Measurements from ENCODE around the gene SMAD3. TPM values are rescaled to one million over a fixed set of nuclear protein-coding genes. Genes with fewer than 3 reads are reported as not detected.
"Not testable (repeated sequence)": the region's sequence is repeated elsewhere in the genome, so short reads cannot be mapped to it uniquely, and the experiment has no call there.

Gene SMAD3
- total RNA-seq, 1 donor from 2014 or later: 61.6 TPM

DNA sequence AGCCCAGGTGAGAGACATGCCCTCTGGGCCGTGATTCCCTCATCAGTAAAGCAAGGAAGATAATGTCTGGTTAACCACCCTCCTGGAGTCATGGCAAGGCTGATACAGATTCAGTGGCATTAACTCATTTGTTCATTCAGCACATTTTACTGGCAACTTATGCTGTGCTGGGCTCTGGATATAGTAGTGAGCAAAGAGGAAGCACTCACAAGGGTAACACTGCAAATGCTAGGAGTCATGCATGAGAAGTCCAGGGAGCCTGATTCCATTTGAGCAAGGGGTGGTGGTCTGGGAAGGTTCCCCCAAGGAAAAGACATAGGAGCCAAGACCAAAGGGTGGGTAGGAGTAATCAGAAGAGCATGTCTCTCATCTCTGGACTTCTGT is 50.2 kb downstream of the SMAD3 start:
- Mint-ChIP-seq H3K9me3 (peaks cover 11% of the 10 kb centered on the region), H3K27me3 (no peaks in the 10 kb centered on the region), H3K36me3 (ENCODE audit: low read depth) (peaks cover 65% of the 10 kb centered on the region), H3K4me3 (peak overlapping the region; percentile 62), H3K27ac (peak overlapping the region; percentile 99), H3K4me1 (peaks cover 86% of the 10 kb centered on the region)
- DNase-seq: no peak
- intact Hi-C loops (cut with micrococcal nuclease): loop anchor here (1.0 to 5.0 kb wide), 3 partner anchors 9 to 48 kb away; partner anchors contain the start of gene SMAD3

DNA sequence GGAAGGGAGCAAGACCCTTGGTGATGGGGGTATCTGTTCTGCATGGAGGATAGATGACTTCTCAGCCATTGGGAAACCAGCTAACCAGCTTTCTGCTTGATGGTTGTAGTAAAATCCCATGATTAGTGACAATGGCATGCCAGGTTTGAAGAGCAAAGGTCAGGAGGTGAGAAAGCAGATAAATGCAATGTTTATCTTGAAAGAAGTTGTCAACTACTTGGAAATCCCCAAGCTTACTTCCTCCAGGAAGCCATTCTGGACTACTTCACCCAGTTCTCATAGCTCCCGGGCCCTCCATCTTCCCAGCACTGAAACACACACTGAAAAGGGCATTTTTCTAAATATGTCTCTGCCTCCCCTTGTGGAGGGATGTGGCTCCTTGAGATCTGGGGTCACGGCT is 51.3 kb downstream of the SMAD3 start:
- H3K27me3 Mint-ChIP-seq: no peaks in the 10 kb centered on the region
- H3K4me3 Mint-ChIP-seq: peak overlapping the region; percentile 57
- H3K36me3 Mint-ChIP-seq (ENCODE audit: low read depth): peaks cover 55% of the 10 kb centered on the region
- H3K4me1 Mint-ChIP-seq: peaks cover 87% of the 10 kb centered on the region
- intact Hi-C loops (cut with micrococcal nuclease): loop anchor here (5.0 kb wide), 1 partner anchor 49 kb away; the partner anchor contains the start of gene SMAD3
- peaks cover 7% of the 10 kb centered on the region for H3K9me3 Mint-ChIP-seq
- peak overlapping the region; percentile 99 for H3K27ac Mint-ChIP-seq
- DNase-seq: peak; percentile 72

DNA sequence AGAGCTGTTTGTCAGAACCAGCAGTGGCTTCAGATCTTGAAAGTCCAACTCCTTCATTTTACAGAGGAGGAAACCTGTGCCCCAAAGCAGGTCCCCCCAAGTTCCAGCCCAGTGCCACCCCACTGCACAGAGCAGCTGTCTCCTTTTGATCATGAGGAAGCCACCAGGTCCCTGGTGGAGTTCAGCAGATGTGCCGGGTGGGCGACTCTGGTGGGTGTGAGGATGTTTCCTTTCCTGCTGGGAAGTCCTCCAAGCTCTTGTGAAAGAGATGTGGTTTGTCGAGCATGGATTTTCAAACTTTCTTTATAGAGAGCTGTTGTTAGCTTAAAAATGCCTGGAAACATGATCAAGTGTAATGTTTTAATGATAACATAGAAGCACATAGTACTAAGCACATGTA is 52.0 kb downstream of the SMAD3 start:
- intact Hi-C loops (cut with micrococcal nuclease): loop anchor here (5.0 kb wide), 1 partner anchor 50 kb away; the partner anchor contains the start of gene SMAD3
- Mint-ChIP-seq H3K27me3 (no peaks in the 10 kb centered on the region), H3K9me3 (peaks cover 7% of the 10 kb centered on the region), H3K27ac (peak overlapping the region; percentile 99), H3K4me3 (peak overlapping the region; percentile 57), H3K4me1 (peaks cover 92% of the 10 kb centered on the region), H3K36me3 (ENCODE audit: low read depth) (peaks cover 54% of the 10 kb centered on the region)
- DNase-seq: peak; percentile 60

DNA sequence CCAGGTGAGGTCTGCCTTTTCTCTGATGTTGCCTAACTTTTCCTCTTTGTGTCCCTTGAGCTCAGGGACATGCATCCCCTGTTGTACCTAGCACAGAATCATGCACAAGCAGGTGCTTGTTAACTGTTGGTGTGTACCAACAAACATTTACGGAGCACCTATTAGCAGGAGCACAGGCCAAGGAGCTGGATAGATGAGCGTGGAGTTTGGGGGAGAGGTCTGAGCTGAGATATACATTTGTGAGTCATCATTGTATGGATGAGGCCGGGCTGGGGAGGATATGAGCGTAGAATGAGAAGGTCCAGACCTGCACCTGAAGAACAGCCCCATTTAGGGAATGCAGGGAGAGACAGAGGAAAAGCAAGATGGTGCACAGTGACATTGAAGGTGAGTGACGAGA is 53.4 kb downstream of the SMAD3 start:
- Mint-ChIP-seq H3K4me3 (peak overlapping the region; percentile 87), H3K4me1 (peaks cover 88% of the 10 kb centered on the region), H3K36me3 (ENCODE audit: low read depth) (peaks cover 45% of the 10 kb centered on the region), H3K27me3 (no peaks in the 10 kb centered on the region), H3K27ac (peak overlapping the region; percentile 99), H3K9me3 (peaks cover 7% of the 10 kb centered on the region)
- intact Hi-C loops (cut with micrococcal nuclease): loop anchor here (5.0 kb wide), 1 partner anchor 52 kb away; the partner anchor contains the start of gene SMAD3
- DNase-seq: no peak

DNA sequence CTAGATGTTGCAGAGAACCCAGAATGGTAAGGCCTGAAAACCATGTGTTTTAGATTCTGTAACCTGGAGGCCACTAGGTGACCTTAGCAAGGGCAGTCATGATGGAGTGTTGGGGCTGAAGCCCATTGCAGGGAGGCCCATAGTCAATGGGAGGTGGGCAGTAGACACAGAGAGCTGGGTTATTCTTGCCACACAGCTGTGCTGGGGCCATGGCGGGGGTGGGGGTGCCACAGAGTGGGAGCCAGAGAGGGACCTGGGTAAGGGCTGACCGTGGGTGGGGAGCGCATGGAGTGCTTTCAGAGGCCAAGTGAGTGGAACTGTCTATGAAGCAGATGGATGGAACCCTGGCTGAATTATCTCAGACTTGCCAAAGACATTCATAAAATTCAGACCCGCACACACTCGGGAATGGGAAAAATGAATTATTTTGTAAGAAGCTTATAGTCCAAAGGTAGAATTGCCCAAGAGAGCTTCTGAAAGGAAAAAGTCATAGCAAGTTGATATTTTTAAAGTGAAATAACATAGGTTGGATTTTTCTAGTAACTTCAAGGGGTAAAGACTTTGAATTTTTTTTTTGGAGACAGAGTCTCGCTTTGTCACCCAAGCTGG is 53.9 kb downstream of the SMAD3 start:
- Mint-ChIP-seq H3K27ac (peak overlapping the region; percentile 99), H3K4me3 (peak overlapping the region; percentile 87), H3K9me3 (peaks cover 7% of the 10 kb centered on the region), H3K4me1 (peaks cover 89% of the 10 kb centered on the region), H3K36me3 (ENCODE audit: low read depth) (peaks cover 43% of the 10 kb centered on the region), H3K27me3 (no peaks in the 10 kb centered on the region)
- DNase-seq: no peak
- intact Hi-C loops (cut with micrococcal nuclease): loop anchor here (5.0 kb wide), 1 partner anchor 52 kb away; the partner anchor contains the start of gene SMAD3

- H3K4me1 Mint-ChIP-seq: peaks cover 87% of the 10 kb centered on the region
- no peak for DNase-seq
- H3K27me3 Mint-ChIP-seq: no peaks in the 10 kb centered on the region
- intact Hi-C loops (cut with micrococcal nuclease): loop anchor here (2.0 kb wide), 2 partner anchors 15 to 29 kb away; no protein-coding TSS in a partner anchor
- H3K27ac Mint-ChIP-seq: peak overlapping the region; percentile 99
- H3K9me3 Mint-ChIP-seq: peaks cover 7% of the 10 kb centered on the region
- H3K4me3 Mint-ChIP-seq: peak overlapping the region; percentile 87
- H3K36me3 Mint-ChIP-seq (ENCODE audit: low read depth): peaks cover 40% of the 10 kb centered on the region
Measured at GRCh38 chr15:67120009-67120838, 54.8 kb downstream of the SMAD3 start.

DNA sequence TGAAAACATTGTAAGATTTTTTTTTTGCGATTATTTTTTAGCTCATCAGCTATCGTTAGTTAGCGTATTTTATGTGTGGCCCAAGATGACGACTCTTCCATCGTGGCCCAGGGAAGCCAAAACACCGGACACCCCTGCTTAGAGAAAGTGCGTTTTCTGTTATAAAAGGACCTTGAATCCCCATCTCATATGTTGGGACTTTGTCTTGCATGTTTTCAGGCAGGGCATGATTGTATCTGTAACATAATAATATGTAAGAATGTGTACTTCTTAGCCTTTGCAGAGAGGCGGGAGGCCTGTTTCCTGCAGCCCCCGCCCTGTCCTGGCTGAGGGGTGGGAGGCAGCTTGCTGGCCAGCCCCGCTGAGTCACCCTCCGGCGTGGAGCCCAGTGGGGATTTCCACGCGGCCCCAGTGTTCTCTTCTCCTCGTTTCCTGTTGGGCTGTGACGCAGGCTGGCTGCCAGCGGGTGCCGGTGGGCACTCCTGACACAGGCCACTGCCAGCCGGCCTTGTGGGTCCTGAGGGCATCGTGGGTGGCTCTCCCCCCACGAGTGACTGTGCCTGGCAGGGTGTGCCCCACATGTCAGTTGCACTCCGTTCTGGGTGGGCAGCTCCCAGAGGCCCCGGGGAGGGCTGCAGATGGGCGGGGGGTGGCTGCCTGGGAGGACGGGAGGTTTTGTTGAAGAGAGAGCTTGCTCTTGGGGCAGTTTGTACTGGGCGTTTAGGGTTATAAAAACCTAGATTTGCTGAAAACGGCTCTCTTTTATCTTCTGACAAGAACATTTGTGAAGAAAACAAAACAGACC is 55.6 kb downstream of the SMAD3 start:
- intact Hi-C loops (cut with micrococcal nuclease): loop anchor here (1.0 to 2.0 kb wide), 4 partner anchors 14 to 30 kb away; no protein-coding TSS in a partner anchor
- H3K4me1 Mint-ChIP-seq: peaks cover 86% of the 10 kb centered on the region
- peak overlapping the region; percentile 99 for H3K27ac Mint-ChIP-seq
- H3K27me3 Mint-ChIP-seq: no peaks in the 10 kb centered on the region
- peaks cover 41% of the 10 kb centered on the region for H3K36me3 Mint-ChIP-seq (ENCODE audit: low read depth)
- peak overlapping the region; percentile 87 for H3K4me3 Mint-ChIP-seq
- peaks cover 7% of the 10 kb centered on the region for H3K9me3 Mint-ChIP-seq
- peak; percentile 96 for DNase-seq

DNA sequence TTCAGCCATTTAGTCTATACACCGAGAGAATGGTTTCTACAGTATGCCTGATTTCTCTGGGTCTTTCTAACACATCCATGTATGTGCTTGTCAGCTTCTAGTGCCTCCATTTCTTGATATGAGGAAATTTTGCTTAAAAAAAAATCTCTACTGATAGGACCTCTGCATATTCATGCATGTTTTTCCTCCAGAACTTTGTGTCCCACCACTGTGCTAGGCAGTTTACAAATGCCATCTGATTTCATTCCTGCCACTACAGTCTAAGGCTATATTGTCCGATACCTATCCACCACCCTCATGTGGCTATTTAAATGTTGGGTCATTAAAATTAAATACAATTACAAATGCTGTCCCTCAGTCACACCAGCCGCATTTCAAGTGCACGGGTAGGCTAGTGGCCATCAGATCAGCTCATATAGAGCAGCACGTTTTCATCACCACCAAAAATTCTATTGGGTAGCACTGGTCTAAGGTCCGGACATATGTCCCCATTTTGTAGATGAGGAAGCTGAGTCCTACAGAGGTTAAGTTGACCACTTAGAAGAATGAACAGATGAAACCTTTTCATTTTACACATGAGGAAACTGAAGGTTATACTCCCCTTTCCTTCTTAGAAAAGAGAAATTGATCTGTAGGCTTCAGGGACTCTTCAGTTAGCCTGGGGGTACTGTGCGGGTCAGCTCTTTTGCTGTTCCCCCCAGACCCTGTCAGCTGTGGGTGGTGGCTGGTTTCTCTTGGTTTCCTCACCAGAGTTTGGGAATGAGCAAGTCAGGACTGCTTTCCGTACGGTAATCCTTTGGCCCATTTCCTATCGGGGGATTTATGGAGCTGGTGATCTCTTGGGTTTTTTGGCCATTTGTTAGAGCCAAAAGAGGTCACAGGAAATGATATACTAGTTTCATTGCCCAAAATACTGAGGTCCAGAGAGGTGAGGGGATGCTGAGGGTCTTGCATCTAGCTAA is 56.5 kb downstream of the SMAD3 start:
- H3K9me3 Mint-ChIP-seq: peaks cover 7% of the 10 kb centered on the region
- H3K27me3 Mint-ChIP-seq: no peaks in the 10 kb centered on the region
- peak overlapping the region; percentile 87 for H3K4me3 Mint-ChIP-seq
- H3K27ac Mint-ChIP-seq: peak overlapping the region; percentile 99
- peaks cover 86% of the 10 kb centered on the region for H3K4me1 Mint-ChIP-seq
- no peak for DNase-seq
- intact Hi-C loops (cut with micrococcal nuclease): loop anchor here (1.0 to 2.0 kb wide), 4 partner anchors 13 to 31 kb away; no protein-coding TSS in a partner anchor
- H3K36me3 Mint-ChIP-seq (ENCODE audit: low read depth): peaks cover 36% of the 10 kb centered on the region

DNA sequence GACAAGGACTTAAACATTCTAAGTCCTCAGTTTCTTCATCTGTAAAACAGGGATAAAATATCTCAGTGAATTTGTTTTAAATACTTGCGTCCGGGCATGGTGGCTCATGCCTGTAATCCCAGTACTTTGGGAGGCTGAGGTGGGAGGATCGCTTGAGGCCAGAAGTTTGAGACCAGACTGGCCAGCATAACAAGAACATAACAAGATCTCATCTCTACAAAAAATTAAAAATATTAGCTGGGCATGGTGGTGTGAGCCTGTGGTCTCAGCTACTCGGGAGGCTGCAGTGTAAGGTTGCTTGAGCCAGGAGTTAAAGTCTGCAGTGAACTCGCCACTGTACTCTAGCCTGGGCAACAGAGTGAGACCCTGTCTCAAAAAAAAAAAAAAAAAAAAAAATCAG is 57.4 kb downstream of the SMAD3 start:
- H3K27me3 Mint-ChIP-seq; H3K9me3 Mint-ChIP-seq; intact Hi-C loops (cut with micrococcal nuclease); DNase-seq; H3K4me3 Mint-ChIP-seq: not testable (repeated sequence)
- peak overlapping the region; percentile 99 for H3K27ac Mint-ChIP-seq
- peaks cover 86% of the 10 kb centered on the region for H3K4me1 Mint-ChIP-seq
- H3K36me3 Mint-ChIP-seq (ENCODE audit: low read depth): peaks cover 39% of the 10 kb centered on the region

DNA sequence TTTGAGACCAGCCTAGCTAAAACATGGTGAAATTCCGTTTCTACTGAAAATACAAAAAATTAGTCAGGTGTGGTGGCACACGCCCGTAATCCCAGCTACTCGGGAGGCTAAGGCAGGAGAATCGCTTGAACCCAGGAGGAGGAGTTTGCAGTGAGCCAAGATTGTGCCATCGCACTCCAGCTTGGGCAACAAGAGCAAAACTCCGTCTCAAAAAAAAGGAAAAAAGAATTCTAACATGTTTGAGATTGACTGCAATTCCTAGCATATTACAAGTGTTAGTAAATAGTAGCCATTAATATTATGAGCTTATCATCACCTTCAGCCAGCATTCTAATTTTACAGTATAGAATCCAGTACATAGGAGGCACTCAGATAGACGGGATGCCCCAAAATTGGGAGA is 57.9 kb downstream of the SMAD3 start:
- H3K4me1 Mint-ChIP-seq: peaks cover 87% of the 10 kb centered on the region
- H3K36me3 Mint-ChIP-seq (ENCODE audit: low read depth): peaks cover 41% of the 10 kb centered on the region
- H3K9me3 Mint-ChIP-seq; intact Hi-C loops (cut with micrococcal nuclease); H3K4me3 Mint-ChIP-seq; DNase-seq; H3K27me3 Mint-ChIP-seq: not testable (repeated sequence)
- peak overlapping the region; percentile 56 for H3K27ac Mint-ChIP-seq

- Mint-ChIP-seq H3K36me3 (ENCODE audit: low read depth) (peaks cover 38% of the 10 kb centered on the region), H3K9me3 (peaks cover 2% of the 10 kb centered on the region), H3K4me1 (peaks cover 84% of the 10 kb centered on the region), H3K27me3 (no peaks in the 10 kb centered on the region), H3K27ac (peak overlapping the region; percentile 81), H3K4me3 (no peak overlapping the region)
- intact Hi-C loops (cut with micrococcal nuclease): no loop called here
- DNase-seq: no peak
Measured at GRCh38 chr15:67124111-67124510, 58.7 kb downstream of the SMAD3 start.

DNA sequence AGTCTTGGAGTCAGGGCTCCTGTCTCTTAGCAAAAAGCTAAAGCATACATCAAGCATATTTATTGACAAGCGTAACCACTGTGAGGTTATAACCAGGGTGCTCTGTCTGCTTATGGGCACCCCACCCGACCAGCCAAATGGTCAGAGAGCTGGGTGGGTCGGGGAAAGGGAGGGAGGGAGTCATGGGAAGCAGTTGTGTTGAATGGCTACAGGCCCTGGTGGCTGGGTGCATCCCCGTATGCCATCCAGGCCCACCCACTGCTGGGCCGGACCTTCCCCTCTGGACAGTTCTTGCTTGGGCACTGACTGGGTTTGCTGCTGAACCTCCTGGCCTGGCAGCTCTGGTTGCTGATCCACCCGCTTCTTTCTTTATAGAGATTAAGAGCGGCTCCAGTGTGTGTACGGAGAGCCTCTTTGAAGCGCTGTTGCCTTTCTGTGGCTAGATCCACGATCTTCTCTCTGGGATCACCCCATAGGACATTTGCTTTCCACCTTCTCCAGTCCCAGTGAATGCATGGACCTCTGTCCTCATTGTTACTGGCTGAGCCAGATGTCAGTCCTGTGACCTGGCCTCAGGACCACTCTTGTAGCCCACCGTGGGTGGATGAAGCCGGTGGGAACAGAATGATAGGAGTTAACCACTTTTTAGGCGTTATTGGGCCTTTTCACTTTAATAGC is 59.6 kb downstream of the SMAD3 start:
- peaks cover 38% of the 10 kb centered on the region for H3K36me3 Mint-ChIP-seq (ENCODE audit: low read depth)

More for the DNA sequence above, 59.6 kb downstream of the SMAD3 start:
- Mint-ChIP-seq H3K27ac (peak overlapping the region; percentile 81), H3K9me3 (no peaks in the 10 kb centered on the region), H3K4me3 (no peak overlapping the region), H3K4me1 (peaks cover 81% of the 10 kb centered on the region), H3K27me3 (no peaks in the 10 kb centered on the region)
- DNase-seq: no peak
- intact Hi-C loops (cut with micrococcal nuclease): no loop called here
